Lower leg skin (tissue), 4 donors: ENCODE measurements around the gene DTX2. TPM values are rescaled to one million over a fixed set of nuclear protein-coding genes. Genes with fewer than 3 reads are reported as not detected.
A peak's percentile ranks its signal among the peaks of the same experiment; 100 is the strongest.
"Not testable (repeated sequence)": the region's sequence is repeated elsewhere in the genome, so short reads cannot be mapped to it uniquely, and the experiment has no call there.

Source experiments
- DNase-seq, 2 donors: peaks; one replicate each; pipeline ENCODE4 v3.0.0-alpha.2; 2019; ENCODE audit warnings: low spot score in 2 of 2
- H3K4me3 ChIP-seq: fragments of 200-600 bp; sonication (generic); 2 replicates; pipeline ENCODE4 v1.5.1; 2017; ENCODE audit warnings: mild to moderate bottlenecking, low read depth; ENCODE audit not compliant: poor library complexity, severe bottlenecking
- POLR2A ChIP-seq, 2 donors: fragments of 450-650 bp; IDR thresholded peaks; one replicate each; pipeline ENCODE4 v1.6.1; 2016 to 2017; ENCODE audit warnings: antibody characterized with exemption in 2 of 2, mild to moderate bottlenecking in 1 of 2, moderate library complexity in 1 of 2
- WGBS, 2 donors: methylation state at CpG; one replicate each; pipeline ENCODE4 v1.1.5; 2018; 5-methylcytosine and 5-hydroxymethylcytosine counted together
- intact Hi-C: fragments of 100-400 bp; cut with DNase I; formaldehyde crosslinking; loops from one replicate; pipeline ENCODE4 v1.15.0; 2023; ENCODE audit warnings: low total_unique reads
- total RNA-seq, 4 donors: library from RNA; depleted of rRNA; stranded (reverse); fragments of >200 nt; gene quantifications; one replicate each; pipeline ENCODE4 v1.1.0, GENCODE V29; 2016
- TF ChIP-seq, protein P1 (sequence below), 3 donors: fragments of 450-650 bp; IDR thresholded peaks; one replicate each; pipeline ENCODE4 v1.5.1; 2016; ENCODE audit warnings: antibody characterized with exemption in 3 of 3, mild to moderate bottlenecking in 3 of 3, moderate library complexity in 2 of 3

Gene DTX2
- total RNA-seq, 4 donors from 2014 or later = 48.2 to 103 (median 57.7) TPM

DNA sequence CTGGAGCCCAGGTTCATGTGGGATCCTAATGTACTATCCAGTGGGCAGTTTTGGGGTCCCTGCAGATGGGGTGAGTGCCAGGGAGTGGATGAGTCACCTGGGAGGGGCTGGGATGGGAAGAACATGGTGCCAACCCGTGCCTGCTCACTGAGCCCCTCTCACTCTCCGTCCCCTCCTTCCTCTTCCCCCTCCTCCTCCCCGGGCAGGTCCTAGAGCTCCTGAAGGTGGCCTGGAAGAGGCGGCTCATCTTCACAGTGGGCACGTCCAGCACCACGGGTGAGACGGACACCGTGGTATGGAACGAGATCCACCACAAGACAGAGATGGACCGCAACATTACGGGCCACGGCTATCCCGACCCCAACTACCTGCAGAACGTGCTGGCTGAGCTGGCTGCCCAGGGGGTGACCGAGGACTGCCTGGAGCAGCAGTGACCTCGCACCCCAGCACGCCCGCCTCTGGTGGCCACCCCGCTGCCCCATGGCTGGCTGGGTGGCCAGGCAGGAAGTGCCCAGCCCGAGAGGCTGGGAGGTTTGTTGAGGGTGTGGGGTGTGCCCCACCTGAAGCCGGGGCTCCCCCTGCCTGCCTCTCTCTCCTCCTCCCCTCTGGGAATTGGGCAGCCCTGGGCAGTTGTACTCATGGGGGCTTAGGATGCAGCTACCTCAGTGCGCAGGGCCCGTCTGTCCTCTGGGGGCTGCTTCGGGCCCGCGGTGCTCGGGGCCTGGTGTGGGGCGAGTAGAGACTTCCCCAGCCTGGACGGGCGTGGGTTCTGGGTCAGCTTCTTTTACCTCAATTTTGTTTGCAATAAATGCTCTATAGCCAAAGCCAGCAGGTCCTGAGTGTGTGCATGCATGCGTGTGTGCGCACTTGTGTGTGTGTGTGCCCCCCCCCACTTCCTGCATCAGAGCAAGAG is 43.9 kb downstream of the DTX2 start:
- 85 to 88% methylated on average over 24 to 32 of the region's 32 CpGs for whole genome bisulfite sequencing, 2 donors
- TF ChIP-seq, protein P1, sequence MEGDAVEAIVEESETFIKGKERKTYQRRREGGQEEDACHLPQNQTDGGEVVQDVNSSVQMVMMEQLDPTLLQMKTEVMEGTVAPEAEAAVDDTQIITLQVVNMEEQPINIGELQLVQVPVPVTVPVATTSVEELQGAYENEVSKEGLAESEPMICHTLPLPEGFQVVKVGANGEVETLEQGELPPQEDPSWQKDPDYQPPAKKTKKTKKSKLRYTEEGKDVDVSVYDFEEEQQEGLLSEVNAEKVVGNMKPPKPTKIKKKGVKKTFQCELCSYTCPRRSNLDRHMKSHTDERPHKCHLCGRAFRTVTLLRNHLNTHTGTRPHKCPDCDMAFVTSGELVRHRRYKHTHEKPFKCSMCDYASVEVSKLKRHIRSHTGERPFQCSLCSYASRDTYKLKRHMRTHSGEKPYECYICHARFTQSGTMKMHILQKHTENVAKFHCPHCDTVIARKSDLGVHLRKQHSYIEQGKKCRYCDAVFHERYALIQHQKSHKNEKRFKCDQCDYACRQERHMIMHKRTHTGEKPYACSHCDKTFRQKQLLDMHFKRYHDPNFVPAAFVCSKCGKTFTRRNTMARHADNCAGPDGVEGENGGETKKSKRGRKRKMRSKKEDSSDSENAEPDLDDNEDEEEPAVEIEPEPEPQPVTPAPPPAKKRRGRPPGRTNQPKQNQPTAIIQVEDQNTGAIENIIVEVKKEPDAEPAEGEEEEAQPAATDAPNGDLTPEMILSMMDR (IDR thresholded peaks at IDR 0.05) = no peak
- TF ChIP-seq POLR2A (IDR thresholded peaks at IDR 0.05) = no peak
- intact Hi-C loops = no loop called here
- no peak for DNase-seq
- no peak overlapping the region for H3K4me3 ChIP-seq

DNA sequence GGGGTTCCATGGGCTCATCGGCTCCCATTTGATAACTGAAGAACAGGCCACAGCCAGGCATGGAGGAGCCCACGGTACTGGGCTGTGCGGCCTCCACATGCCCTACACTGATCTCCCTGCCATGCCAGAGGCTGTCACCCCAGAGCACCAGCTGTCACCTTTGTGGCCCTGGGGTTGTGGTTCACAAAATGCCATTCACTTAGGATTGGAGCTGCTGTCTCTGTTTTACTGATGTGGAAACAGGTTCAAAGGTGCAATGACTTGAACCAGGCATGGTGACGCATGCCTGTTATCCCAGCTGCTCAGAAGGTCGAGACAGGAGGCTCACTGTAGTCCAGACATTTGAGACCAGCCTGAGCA is 44.6 kb downstream of the DTX2 start:
- H3K4me3 ChIP-seq = no peak overlapping the region
- TF ChIP-seq, protein P1 (IDR thresholded peaks at IDR 0.05) = no peak
- no peak for TF ChIP-seq POLR2A (IDR thresholded peaks at IDR 0.05)
- intact Hi-C loops = no loop called here
- no peak for DNase-seq
- 76 to 89% methylated on average over 5 of the region's 5 CpGs for WGBS, 2 donors

DNA sequence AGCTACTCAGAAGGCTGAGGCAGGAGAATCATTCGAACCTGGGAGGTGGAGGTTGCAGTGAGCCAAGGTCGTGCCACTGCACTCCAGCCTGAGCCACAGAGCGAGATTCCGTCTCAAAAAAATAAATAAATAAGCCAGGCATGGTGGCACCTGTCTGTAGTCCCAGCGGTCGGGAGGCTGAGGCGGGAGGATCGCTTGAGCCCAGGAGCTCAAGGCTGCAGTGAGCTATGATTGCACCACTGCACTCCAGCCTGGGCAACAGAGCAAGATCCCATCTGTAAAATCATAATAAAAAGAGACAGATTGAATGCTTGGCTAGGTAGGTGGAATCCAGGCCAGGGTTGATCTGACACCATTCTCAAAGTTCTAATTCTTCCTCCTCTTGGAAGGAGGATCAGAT is 45.1 kb downstream of the DTX2 start:
- DNase-seq, intact Hi-C loops, H3K4me3 ChIP-seq: not testable (repeated sequence)
- 94 to 95% methylated on average over 8 of the region's 8 CpGs for WGBS, 2 donors

DNA sequence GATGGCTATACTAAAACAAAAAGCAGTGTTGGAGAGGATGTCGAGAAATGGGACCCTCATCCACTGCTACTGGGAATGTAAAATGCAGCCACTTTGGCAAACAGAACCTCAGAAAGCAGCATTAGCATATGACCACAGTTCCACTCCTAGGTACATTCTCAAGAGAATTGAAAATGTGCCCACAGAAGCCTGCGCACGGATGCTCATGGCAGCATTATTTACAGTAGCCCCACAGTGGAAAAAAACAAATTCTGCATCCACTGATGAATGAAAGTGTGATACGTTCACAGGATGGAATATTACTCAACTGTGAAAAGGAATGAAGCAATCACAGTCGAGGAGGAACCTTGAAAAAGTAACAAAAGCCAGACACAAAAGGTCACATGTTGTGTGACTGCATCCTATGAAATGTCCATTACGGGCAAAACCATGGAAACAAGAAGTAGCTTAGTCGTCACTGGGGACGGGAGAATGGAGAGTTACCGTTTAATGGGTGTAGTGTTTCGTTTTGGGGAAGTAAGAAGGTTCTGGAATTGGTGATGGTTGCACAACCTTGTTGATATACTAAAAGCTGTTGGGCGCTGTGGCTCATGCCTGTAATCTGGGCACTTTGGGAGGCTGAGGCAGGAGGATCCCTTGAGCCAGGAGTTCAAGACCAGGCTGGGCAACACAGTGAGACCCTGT is 46.4 kb downstream of the DTX2 start:
- DNase-seq = no peak
- intact Hi-C loops = no loop called here
- no peak overlapping the region for H3K4me3 ChIP-seq
- TF ChIP-seq, protein P1 (IDR thresholded peaks at IDR 0.05) = no peak
- TF ChIP-seq POLR2A (IDR thresholded peaks at IDR 0.05) = no peak
- WGBS, 2 donors = 82 to 89% methylated on average over 11 of the region's 11 CpGs

DNA sequence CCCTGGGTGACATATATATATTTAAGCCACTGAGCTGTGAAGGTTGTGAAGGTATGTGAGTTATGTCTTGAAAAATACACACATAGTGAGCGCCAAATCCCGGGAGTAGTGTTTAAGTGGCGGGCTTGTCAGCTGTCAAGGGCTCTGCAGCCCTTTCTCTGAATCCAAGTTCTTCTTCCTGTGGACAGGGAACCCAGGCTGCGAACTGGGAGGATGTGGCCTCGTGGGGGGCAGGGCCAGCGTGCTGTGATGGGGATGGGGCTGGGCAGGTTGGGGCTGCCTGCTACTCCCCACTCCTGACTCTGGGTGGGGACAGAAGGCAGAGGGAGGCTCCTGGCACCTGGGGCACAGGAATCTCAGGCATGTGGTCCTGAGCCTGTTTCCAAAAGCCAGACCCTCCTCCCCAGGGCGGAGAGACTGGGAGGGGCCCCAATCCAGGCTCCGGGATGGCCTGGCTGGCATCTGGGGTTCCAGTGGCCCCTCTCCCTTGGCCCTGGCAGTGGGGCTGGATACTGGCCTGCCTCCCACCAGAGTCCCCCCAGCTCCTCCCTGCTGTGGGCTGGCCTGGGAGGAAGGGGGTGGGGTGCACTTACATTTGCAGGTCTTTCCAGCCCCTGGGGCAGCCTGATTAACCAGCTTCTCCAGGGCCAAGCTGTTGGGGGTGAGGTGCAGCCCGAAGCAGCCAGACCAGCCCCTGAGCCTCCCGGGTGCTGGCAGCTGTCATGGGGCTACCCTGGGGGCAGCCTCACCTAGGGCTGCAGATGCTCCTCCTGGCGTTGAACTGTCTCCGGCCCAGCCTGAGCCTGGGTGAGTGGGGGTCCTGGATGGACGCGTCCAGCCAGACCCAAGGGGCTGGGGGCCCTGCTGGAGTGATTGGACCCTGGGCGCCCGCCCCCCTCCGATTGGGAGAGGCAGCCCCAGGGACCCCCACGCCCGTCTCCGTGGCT is 48.7 kb downstream of the DTX2 start, which contains the start of gene UPK3B:
Gene UPK3B, plus strand, starts transcription at position 622 of the 947 bp plus-strand sequence. Its CDS starts 101 bp downstream, at position 723.
- H3K4me3 ChIP-seq = no peak within 1 kb of the TSS
- DNase-seq = peak in 1 of 2 donors; percentile 86
- intact Hi-C loops = no loop called here

DNA sequence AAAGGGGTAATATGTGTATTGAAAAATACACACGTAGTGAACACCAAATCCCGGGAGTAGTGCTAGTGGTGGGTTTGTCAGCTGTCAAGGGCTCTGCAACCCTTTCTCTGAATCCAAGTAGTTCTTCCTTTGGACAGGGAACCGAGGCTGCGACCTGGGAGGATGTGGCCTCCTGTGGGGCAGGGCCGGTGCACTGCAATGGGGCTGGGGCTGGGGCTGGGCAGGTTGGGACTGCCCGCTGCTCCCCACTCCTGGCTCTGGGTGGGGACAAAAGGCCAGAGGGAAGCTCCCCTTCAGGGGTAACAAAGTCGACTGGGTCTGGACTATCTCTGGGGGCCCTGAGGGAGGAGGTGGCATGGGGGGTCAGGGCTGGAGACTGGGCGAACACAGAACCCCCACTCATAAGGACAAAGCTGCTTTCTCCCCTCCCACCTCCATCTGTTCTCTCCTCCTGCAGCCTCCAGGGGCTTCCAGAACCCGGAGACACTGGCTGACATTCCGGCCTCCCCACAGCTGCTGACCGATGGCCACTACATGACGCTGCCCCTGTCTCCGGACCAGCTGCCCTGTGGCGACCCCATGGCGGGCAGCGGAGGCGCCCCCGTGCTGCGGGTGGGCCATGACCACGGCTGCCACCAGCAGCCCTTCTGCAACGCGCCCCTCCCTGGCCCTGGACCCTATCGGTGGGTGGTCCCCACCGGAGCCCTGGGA is 49.8 kb downstream of the DTX2 start:
- H3K4me3 ChIP-seq, intact Hi-C loops: not testable (repeated sequence)
- WGBS, 2 donors = 50 to 78% methylated on average over 10 to 11 of the region's 24 CpGs
- DNase-seq = peak in 1 of 2 donors; percentile 79

More for the DNA sequence above, 48.7 kb downstream of the DTX2 start, which contains the start of gene UPK3B:
- no peak for TF ChIP-seq POLR2A (IDR thresholded peaks at IDR 0.05)
- TF ChIP-seq, protein P1 (IDR thresholded peaks at IDR 0.05) = no peak
- WGBS, 2 donors = 22 to 30% methylated on average over 8 to 17 of the region's 20 CpGs

DNA sequence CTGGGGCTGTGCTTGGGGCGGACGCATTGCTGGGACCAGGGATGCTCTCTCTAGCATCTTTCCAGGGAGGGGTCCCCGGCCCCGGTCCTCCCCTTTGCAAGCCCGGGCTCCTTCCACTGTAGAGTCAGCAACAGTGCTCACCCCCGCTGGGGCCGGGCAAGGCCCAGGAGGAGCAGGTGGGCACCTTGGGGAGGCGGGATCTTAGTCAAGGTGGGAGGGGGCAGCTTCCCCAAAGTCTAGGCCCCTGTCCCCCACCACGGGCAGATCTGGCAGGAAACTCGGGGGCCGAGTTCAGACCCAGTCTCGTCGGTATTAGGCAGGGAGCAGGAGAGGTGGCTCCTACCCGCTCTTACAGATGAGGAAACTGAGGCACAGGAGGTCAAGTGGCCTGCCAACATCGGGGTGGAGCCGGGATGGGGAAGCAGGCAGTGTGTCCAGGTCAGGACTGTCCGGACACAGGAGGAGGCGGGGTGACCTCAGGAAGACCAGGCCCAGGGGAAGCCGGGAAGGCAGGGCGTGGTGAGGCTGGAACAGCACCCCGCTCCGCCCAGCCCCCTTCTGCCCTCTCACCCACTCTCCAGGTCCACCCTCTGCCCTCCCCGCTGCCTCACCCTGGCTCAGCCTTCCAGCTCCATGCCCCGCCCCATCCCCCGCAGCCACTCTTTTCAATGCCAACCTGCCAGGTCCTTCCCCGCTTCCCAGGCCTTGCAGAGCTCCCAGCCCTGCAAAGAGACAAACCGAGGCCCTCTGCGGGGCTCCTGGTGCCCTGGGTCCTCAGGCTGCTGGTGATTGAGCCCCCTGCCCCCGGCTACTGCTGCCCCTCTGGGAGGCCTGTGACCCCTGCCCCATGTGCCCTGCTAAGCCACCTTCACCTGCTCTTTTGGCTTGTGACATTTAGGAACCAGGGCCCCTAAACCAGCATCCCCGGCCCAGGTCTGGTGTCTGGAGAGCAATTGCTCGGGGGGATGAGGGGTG is 50.7 kb downstream of the DTX2 start:
- H3K4me3 ChIP-seq, intact Hi-C loops: not testable (repeated sequence)
- DNase-seq = peak in 1 of 2 donors; percentile 81
- 86% methylated on average over 3 of the region's 31 CpGs; no CpG with 5 or more reads in 1 of the 2 donors for WGBS, 2 donors
